Measurements from ENCODE around the gene PREPL. TPM values are rescaled to one million over a fixed set of nuclear protein-coding genes. Genes with fewer than 3 reads are reported as not detected.
"Not testable (repeated sequence)": the region's sequence is repeated elsewhere in the genome, so short reads cannot be mapped to it uniquely, and the experiment has no call there.

PREPL gene
- total RNA-seq, 1 experiment from 2014 or later, result 53.0 TPM

DNA sequence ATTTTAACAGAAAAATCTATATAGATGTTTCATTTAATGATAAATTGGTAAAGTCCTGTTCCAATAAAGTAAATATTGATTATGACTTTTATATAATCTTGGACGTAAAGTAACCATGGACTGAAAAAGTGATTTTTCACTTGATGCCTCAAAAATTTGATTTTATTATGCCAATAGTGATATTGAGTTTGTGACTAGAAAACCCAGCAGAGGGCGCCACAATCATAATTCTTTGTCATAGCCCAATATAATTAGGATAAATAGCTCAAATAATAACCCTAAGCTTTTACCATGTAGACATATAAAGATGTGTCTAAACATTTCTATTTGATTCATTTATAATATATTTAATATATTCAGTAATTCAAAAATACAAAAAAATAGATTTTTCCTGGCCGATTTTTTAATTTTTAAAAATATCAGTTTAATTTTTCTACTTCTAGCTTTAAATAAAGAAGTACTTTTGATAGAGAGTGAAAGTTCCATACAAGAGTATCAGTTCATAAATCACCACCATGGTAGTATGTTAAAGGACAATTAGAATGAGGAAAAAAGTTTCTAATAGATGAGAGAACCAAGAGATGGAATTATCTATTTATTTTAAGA lies 31.1 kb upstream of the PREPL start:
- ChIA-PET CTCF (interaction anchor here (0.5 to 9.4 kb wide), 27 partner anchors 8 to 1148 kb away, joined by 3 to 206 read pairs (median 4); partner anchors contain the start of genes CAMKMT and PREPL), POLR2A (interaction anchor here (0.6 to 2.5 kb wide), 5 partner anchors 10 to 566 kb away, joined by 3 to 12 read pairs (median 3); partner anchors contain the start of genes CAMKMT and PREPL)
- H3K36me3 Mint-ChIP-seq (ENCODE audit: insufficient read depth, unreplicated experiment), result no peaks in the 10 kb centered on the region
- no peaks in the 10 kb centered on the region for H3K9me3 Mint-ChIP-seq (ENCODE audit: unreplicated experiment)
- intact Hi-C loops (cut with micrococcal nuclease), result loop anchor here (1.0 to 5.0 kb wide), 4 partner anchors 87 to 580 kb away; no protein-coding TSS in a partner anchor
- no peaks in the 10 kb centered on the region for H3K4me1 Mint-ChIP-seq (ENCODE audit: insufficient read depth, unreplicated experiment)
- DNase-seq (ENCODE audit: unreplicated experiment), result peak; percentile 67
- H3K27ac Mint-ChIP-seq (ENCODE audit: low read depth, unreplicated experiment), result no peak overlapping the region
- H3K4me3 Mint-ChIP-seq (ENCODE audit: unreplicated experiment), result no peak overlapping the region
- BruUV-seq (replicated peaks), result no TSS peak
- H3K27me3 Mint-ChIP-seq (ENCODE audit: insufficient read depth, unreplicated experiment), result no peaks in the 10 kb centered on the region
- TF ChIP-seq, protein P1, sequence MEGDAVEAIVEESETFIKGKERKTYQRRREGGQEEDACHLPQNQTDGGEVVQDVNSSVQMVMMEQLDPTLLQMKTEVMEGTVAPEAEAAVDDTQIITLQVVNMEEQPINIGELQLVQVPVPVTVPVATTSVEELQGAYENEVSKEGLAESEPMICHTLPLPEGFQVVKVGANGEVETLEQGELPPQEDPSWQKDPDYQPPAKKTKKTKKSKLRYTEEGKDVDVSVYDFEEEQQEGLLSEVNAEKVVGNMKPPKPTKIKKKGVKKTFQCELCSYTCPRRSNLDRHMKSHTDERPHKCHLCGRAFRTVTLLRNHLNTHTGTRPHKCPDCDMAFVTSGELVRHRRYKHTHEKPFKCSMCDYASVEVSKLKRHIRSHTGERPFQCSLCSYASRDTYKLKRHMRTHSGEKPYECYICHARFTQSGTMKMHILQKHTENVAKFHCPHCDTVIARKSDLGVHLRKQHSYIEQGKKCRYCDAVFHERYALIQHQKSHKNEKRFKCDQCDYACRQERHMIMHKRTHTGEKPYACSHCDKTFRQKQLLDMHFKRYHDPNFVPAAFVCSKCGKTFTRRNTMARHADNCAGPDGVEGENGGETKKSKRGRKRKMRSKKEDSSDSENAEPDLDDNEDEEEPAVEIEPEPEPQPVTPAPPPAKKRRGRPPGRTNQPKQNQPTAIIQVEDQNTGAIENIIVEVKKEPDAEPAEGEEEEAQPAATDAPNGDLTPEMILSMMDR (IDR thresholded peaks at IDR 0.05; ENCODE audit: unreplicated experiment), result peak; percentile 58

DNA sequence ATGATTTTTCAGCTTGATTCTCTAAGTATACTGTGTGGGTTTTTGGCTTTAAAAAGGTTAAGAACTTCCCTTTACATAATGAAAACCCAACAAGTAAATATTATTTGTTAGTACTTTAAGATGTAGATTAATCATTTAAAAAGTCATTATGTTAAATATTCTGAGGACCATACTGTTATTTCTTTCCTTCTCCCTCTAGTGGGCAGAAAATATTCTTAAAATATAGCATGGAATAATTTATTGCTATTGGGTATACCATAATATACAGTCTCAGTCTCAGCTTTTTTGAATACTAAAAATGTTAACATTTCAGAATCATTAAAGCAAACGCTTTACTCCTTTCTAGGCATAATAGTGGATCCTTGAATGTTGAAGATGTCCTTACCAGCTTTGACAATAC lies 28.6 kb upstream of the PREPL start:
- Mint-ChIP-seq H3K27me3 (ENCODE audit: insufficient read depth, unreplicated experiment) (no peaks in the 10 kb centered on the region), H3K4me3 (ENCODE audit: unreplicated experiment) (no peak overlapping the region), H3K9me3 (ENCODE audit: unreplicated experiment) (no peaks in the 10 kb centered on the region), H3K27ac (ENCODE audit: low read depth, unreplicated experiment) (no peak overlapping the region), H3K4me1 (ENCODE audit: insufficient read depth, unreplicated experiment) (no peaks in the 10 kb centered on the region), H3K36me3 (ENCODE audit: insufficient read depth, unreplicated experiment) (no peaks in the 10 kb centered on the region)
- ChIA-PET POLR2A (interaction anchor here (1.0 to 1.8 kb wide), 2 partner anchors 28 to 90 kb away, joined by 4 to 5 read pairs; partner anchors contain the start of gene CAMKMT), CTCF (interaction anchor here (0.6 to 9.4 kb wide), 8 partner anchors 13 to 1782 kb away, joined by 3 to 206 read pairs (median 5); no protein-coding TSS in a partner anchor)
- no TSS peak for BruUV-seq (replicated peaks)
- intact Hi-C loops (cut with micrococcal nuclease), result loop anchor here (5.0 kb wide), 1 partner anchor 582 kb away; no protein-coding TSS in a partner anchor
- TF ChIP-seq, protein P1 (IDR thresholded peaks at IDR 0.05; ENCODE audit: unreplicated experiment), result no peak
- no peak for DNase-seq (ENCODE audit: unreplicated experiment)

DNA sequence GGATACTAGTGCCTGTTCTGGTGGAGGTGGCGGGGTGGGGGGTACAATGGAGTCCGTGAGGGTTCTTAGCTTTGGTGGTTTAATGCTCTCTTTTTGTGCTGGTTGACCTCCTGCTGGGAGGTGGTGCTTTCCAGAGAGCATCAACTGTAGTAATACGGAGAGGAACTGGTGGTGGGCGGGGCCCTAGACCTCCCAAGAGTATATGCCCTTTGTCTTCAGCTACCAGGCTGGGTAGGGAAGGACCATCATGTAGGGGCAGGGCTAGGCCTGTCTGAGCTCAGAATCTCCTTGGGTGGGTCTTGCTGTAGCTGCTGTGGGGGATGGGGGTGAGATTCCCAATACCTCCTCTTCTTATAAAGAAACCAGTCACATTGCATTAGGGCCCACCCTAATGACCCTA lies 27.6 kb upstream of the PREPL start:
- POLR2A ChIA-PET, result interaction anchor here (0.7 to 0.8 kb wide), 2 partner anchors 9 to 28 kb away, joined by 3 read pairs; partner anchors contain the start of gene PREPL
- no peak for DNase-seq (ENCODE audit: unreplicated experiment)
- H3K27me3 Mint-ChIP-seq (ENCODE audit: insufficient read depth, unreplicated experiment), result no peaks in the 10 kb centered on the region
- TF ChIP-seq, protein P1 (IDR thresholded peaks at IDR 0.05; ENCODE audit: unreplicated experiment), result no peak
- CTCF ChIA-PET, result interaction anchor here (1.0 to 9.4 kb wide), 4 partner anchors 326 to 583 kb away, joined by 3 to 206 read pairs (median 6); no protein-coding TSS in a partner anchor
- intact Hi-C loops (cut with micrococcal nuclease), result no loop called here
- no peak overlapping the region for H3K27ac Mint-ChIP-seq (ENCODE audit: low read depth, unreplicated experiment)
- H3K9me3 Mint-ChIP-seq (ENCODE audit: unreplicated experiment), result peaks cover 6% of the 10 kb centered on the region
- BruUV-seq (replicated peaks), result no TSS peak
- H3K36me3 Mint-ChIP-seq (ENCODE audit: insufficient read depth, unreplicated experiment), result no peaks in the 10 kb centered on the region
- H3K4me1 Mint-ChIP-seq (ENCODE audit: insufficient read depth, unreplicated experiment), result no peaks in the 10 kb centered on the region
- H3K4me3 Mint-ChIP-seq (ENCODE audit: unreplicated experiment), result no peak overlapping the region

DNA sequence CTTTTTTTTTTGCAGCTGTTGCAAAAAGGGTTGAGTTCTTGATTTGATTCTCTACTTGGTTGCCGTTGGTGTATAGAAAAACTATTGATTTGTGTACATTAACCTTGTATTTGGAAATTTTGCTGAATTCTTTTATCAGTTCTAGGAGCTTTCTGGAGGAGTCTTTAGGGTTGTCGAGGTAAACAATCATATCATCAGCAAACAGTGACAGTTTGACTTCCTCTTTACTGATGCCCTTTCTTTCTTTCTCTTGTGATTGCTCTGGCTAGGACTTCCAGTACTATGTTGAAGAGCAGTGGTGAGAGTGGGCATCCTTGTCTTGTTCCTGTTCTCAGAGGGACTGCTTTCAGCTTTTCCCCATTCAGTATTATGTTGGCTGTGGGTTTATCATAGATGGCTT lies 23.9 kb upstream of the PREPL start:
- H3K27ac Mint-ChIP-seq (ENCODE audit: low read depth, unreplicated experiment); H3K9me3 Mint-ChIP-seq (ENCODE audit: unreplicated experiment); H3K36me3 Mint-ChIP-seq (ENCODE audit: insufficient read depth, unreplicated experiment); intact Hi-C loops (cut with micrococcal nuclease); H3K27me3 Mint-ChIP-seq (ENCODE audit: insufficient read depth, unreplicated experiment); DNase-seq (ENCODE audit: unreplicated experiment); POLR2A ChIA-PET; H3K4me3 Mint-ChIP-seq (ENCODE audit: unreplicated experiment); BruUV-seq (replicated peaks); CTCF ChIA-PET; H3K4me1 Mint-ChIP-seq (ENCODE audit: insufficient read depth, unreplicated experiment): not testable (repeated sequence)
